Mammary microvascular endothelial cell (primary cell): ENCODE data around the gene OLFM4. TPM values are rescaled to one million over a fixed set of nuclear protein-coding genes. Genes with fewer than 3 reads are reported as not detected.

Experiments used
- total RNA-seq: library from RNA; depleted of rRNA; stranded (reverse); fragments of >200 nt; gene quantifications from 2 replicates; pipeline ENCODE4 v1.2.3, GENCODE V29; 2015

The OLFM4 gene
- not detected in 2 replicates for total RNA-seq

GRCh38 chr13:53028637-53029203 is at the start of gene OLFM4:
Gene OLFM4 (plus strand): TSS chr13:53028813. CDS start chr13:53028837, 24 bp downstream.

Other genes starting within 250 kb of the OLFM4 start
- gene PCDH8, start 180.2 kb upstream of the OLFM4 start, total RNA-seq = not detected in 2 replicates